HL-60/S4 treated with retinoic acid at 250 ng/mL for 4 days and 3 days (cell line): ENCODE measurements around the gene AKTIP.
"Not testable (repeated sequence)": the region's sequence is repeated elsewhere in the genome, so short reads cannot be mapped to it uniquely, and the experiment has no call there.

Experiments
- in situ Hi-C: fragments of 300-500 bp; cut with MboI; formaldehyde crosslinking; loops from 2 replicates; pipeline ENCODE4 v1.7.0; 2022; ENCODE audit warnings: low sequenced_read_pairs

AKTIP gene

DNA sequence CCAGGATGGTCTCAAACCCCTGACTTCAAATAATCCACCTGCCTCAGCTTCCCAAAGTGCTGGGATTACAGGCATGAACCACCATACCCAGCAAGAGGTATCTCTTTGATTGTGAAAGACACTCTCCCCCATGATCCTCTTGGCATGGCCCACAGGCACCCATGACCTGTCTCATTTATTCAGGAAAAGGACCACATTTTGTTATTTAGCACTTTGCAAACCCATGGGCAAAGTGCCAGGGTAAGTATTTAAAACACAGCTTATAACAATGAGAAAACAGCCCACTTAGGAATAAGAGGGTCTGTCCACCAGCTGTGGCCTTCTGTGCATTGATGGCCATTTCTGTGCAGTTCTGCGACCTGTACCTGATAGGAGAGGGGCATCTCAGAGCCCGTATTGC, 12.8 kb upstream of the AKTIP start:
- in situ Hi-C loops: no loop called here

DNA sequence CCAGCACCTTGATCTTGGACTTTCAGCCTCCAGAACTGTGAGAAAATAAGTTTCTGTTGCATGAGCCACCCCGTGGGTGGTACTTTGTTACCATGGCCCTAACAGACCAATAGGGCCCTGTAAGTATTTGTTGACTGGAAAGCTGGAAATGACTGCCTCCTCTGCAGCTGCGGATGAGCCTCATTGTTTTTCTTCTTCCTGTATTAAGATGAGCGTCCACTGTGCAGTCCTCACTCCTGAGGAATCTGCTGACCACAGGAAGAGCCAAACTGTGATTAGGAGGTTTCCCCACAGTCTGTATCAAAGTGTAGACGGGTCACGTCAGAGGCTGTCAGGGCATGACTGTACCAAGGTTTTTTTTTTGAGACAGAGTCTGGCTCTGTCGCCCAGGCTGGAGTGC, 12.2 kb upstream of the AKTIP start:
- in situ Hi-C loops: no loop called here

DNA sequence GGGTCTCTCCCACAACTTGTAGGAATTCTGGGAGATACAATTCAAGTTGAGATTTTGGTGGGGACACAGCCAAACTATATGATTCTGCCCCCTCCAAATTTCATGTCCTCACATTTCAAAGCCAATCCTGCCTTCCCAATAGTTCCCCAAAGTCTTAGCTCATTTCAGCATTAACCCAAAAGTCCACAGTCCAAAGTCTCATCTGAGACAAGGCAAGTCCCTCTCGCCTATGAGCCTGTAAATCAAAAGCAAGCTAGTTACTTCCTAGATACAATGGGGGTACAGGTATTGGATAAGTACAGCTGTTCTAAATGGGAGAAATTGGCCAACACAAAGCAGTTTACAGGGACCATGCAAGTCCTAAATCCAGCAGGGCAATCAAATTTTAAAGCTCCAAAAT, 9.8 kb upstream of the AKTIP start:
- in situ Hi-C loops: not testable (repeated sequence)

DNA sequence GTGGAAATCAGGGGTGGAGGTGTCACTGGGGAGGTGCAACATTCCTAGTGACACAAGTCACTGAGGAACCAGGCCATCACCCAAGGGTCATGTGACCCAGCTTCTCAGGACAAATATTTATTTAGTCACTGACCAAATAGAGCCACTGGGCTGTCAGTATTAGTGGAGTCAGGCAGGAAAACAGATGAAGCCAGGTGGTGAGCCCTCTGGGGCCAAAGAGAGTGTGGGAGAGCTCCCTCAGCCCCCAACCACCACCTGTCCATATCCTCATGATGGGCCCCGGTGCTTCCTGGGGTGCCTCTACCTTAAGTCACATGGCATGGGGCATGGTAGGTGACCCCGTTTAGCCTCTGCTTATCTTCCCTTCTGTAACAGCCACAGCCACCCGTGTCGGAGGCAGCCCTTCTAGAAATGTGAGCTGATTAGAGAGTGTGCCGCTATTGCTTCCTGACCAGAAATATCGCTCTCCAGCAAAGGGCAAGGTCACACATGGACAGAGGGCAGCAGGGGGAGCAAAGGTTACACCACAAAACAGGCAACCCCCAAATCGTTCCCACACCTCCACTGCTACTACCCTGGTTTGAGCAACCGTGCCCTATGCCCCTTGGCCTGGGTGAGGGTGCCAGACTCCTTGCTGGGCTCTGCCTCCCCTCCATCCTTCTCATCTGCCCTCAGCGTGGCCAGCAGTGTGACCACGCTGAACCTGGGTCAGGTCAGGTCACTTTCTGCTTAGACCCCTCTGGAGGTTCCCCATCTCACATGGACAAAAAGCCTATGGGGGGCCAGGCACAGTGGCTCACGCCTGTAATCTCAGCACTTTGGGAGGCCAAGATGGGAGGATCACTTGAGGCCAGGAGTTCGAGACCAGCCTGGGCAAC, 8.6 kb upstream of the AKTIP start:
- in situ Hi-C loops: no loop called here

DNA sequence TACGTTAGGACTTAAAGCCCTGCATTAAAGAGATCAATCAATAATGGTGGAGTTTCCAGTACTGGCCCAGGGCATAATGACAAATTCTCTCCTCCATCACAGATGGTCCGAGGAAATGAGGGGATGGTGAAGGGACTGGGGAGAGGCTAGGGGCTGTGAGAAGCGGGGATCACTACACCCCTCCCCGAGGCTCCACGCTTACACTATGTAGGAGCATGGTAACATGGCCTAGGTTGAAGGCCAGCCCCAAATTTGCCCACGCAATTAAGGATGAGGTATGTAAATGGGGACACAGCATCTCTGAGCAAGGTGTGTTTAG, 8.0 kb upstream of the AKTIP start:
- in situ Hi-C loops: no loop called here

DNA sequence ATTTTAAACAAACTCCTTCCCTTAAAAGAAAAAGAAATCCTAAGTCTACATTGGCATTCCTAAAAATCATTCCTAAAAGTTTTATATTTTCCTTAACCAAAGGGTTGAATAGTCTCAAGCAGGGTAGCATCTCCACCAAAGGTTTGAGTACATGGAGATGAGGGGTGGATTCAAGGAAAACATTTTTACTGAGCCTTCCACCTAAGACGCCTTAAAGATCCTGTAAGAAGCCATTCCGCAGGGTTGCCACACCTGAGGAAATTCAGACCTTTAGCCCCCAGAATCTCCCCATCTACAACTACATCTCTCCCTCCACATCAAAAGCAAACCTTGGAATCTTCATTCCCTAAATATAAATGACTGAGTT, 7.7 kb upstream of the AKTIP start:
- in situ Hi-C loops: no loop called here

DNA sequence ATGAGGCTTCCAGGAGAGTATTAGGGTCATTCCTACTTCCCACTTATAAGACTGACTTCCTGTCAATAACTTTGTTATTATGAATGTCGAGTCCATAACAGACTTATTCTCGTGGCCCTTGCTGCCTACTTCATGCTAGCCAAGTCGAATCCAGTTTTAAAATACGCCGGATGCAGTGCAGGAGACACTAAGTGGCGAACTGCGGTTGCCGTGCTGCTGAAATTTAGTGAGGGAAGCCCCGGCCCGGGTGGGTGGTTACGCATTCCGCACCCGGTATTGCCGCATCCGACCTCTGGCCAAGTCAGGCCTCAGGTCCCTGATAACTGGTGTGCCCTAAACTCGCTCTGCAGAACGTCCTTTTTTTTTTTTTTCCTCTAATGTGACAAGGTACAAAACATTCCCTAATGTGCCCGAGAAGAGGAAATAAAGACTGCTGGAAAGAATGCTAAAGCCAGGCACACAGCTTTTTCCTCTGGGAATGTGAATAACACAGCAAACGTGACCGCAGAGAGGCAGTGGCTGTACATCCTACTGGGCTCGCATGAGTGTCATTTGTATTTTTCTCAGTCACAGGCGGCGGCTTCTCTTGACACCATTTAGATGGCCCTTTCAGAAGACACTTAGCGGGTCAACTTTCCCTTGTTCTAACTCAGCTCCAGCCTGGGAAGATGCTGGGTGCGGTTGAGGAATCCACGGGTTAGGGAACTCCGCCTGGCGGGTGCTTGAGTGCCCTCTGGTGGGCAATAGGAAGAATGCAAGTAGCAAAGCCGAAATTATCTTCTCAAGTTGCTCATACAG, 7.1 kb upstream of the AKTIP start:
- in situ Hi-C loops: no loop called here

DNA sequence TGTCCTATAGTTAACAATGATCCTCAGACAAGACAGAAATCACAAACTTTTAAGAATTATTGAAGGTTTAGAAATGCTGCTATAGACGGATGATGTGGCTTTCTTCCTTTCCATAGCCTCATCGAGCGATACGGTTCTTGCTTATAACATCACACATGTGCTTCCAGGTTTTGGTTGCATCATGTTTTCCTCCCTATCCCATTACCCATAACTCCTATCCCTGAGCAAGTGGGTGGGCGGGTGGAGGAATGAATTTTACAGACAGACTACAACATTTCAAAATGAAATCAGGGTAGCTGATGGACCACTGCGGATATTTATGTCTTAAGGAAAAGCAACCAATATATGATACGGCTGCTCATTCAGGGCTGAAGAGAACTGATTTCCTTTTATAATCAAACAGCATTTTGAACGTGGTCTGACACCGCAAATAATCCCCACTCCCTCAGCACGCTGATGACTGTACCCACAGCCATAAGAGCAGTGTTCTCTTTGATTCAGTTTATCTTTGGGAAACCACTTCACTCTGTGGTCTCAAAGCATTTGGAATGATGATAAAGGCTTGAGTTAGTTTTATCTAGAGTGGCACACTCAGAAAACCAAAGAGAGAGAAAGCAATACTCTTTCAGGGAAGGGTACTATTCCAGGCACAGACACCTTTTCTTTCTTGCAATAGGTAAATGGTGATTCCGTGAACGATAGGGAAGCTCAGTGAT, 4.6 kb upstream of the AKTIP start:
- in situ Hi-C loops: no loop called here

DNA sequence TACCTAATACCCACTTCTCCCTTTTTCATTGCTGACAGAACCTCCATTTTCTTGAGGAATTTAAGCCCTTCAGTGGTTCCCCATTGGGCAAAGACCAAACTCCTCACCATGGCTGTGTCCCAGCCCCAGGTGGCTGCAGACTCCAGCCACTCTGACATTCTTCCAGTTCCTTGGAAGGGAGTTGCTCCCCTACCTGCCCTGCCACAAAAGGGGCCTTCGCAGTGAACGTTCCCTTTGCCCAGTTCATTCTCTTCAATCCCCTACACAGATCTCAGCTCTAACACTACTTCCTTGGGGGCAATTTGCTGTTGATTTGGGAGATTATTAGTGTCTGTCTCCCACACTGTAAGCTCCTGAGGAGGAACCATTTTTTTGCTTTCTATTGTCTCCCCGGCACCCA, 3.2 kb upstream of the AKTIP start:
- in situ Hi-C loops: no loop called here

DNA sequence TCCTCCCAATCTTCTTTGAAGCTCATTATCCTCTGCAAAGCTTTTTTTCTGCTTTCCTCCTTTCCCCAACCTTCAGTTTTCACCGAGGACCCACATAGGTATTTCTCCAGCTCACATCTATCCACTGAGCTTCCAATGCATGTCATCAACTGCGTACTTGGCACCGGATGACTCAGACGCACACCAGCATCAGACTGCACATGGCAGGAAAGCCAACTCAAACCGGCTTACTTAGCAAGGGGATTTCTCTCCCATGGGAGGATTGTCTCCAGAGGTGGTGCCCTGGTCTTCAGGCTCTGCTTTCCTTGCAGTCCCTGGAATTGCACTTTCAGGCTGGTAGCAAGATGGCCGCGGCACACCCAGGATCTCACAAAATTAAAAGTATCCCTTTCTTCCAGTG, 1.7 kb upstream of the AKTIP start:
- in situ Hi-C loops: no loop called here

DNA sequence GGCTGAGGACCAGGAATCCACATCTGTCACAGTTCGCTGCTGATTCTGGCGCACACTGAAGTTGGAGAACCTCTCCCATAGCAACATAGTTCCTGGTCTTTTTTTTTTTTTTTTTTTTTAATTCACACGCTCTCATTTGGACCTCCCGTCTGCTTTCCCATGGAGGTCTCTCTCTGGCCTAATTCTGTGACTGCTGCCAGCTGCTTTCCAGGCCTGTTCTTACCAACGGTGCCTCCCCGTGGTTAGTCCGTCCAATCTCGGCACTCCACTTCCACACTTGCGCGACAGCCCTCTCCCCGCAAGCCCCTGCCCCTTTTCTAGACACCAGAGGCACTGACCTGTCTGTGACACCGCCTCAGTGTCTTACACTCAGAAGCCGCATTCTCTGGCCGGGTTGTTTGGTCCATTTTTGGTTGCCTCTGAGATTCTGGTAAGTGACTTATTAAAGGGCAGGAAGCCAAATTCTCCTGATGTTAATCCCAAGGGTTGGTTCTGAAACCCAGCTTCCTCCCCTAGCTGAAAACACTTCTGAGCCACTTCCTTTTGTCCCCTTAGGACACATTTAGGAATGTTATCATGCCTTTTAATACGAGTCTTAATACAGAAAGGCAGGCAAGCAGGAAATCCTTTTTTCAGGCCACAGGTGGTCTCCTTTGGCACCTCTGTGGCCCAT, 1.1 kb upstream of the AKTIP start:
- in situ Hi-C loops: no loop called here

DNA sequence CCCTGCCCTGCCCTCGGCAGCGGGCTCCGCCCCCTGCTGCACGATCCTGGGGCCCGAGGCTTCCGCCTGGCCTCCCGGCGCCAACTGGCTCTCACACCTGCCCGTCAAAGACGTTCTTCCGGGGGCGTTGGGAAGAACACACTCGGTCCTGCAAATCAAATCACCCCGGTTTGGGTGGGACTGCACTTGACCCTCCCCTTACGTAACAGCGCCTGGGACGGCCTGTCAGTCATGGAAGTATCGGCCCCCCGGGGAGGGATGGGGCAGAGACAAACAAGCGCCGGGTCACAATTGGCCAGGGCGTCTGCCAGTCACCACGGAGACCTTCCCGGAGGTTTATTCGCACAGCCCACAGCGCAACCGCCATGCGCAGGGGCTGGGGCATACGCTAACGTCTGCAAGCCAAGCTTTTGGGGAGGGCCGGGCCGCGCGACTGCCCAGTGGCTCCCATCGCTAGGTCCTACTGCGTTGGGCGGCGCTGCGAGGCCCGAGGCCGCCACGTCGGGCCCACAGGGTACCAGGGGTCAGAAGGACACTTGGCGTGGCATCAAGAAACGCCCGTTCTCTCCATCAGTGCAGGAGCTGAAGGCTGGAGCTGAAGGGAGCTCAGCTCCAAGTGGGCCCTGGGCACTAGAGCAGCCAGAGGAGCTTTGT, 388 bp upstream of the AKTIP start:
- in situ Hi-C loops: no loop called here

DNA sequence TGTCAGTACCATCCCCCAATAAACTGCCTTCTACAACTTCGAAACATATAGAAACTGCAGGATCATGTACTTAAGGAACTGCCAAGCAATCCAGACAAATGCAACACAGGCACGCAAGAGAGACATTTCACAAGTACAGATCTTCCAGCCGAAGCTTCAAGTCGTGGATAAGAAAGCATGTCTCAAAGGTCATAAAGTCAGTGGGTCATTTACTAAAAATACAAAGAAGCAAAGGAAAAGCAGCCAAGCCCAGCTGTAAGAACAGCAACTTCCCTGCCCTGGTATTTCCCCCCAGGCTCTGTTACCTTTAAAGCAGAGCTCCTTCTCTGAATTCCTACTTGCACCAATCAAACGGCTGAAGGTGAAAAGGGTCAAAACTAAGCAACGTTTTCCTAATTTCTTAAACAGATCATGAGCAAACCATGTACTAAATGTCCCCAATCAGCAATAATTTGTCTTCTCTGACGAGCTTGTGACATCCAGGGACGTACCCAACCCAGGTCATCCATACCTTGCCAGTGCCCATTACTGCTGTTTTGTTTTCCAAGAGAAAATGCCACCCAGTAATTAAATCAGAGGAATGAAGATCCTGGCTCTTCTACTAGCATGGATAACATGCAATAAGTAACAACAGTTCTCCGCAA, 1.7 kb downstream of the AKTIP start:
- in situ Hi-C loops: no loop called here

DNA sequence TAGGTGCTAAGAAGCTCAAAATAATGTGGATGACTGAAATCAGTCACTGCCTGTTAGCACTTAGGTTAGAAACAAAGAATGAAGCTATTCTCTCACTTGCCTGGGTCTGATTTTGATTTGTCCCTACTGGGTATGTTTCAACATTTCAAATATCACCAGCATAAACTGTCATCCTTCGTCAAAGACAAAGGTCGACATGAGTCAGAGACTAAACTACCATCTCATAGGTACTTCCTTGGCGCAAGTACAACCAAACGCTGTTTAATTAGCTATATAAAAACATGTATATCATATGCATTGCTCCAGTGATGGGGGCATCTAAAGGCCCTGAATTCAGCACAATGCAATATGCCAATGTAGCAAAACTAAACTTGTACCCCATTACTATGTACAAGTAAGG, 4.0 kb downstream of the AKTIP start:
- in situ Hi-C loops: no loop called here

DNA sequence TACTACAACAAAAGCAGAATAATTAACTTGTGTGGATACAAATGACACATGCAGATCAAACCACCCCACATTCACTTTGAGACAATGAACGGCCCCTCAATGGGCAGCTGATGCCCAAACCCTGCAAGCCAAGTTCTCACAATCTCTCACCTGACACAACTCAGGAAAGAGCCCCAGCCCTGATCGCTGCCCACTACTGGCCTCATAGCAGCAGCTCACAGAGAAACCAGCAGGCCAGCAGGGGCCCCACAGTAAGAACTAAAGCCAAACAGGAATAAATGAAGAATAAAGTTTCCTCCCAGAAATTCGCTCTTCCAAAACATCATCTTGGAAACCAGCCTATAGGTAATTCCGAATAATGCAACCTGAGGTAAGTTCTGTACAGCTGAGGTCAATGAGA, 7.7 kb downstream of the AKTIP start:
- in situ Hi-C loops: no loop called here

DNA sequence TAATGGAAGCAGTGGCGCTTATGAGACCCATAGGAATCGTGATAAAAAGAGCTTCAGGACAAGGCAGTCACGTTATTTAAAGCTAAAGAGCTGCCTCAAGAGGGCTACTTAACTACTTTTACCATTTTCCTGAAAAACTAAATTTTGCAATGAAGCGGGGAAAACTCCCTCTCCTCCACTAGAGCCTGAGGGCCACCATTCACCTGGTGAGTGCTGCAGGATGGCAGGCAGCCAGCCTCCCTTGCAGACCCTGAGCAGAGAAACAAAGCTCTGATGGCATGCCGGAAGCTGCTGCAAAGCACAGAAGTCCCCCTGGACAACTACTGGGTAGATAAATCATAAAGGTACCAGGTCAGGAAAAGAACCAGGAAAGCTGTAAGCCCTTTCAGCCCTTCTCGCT, 8.4 kb downstream of the AKTIP start:
- in situ Hi-C loops: no loop called here

DNA sequence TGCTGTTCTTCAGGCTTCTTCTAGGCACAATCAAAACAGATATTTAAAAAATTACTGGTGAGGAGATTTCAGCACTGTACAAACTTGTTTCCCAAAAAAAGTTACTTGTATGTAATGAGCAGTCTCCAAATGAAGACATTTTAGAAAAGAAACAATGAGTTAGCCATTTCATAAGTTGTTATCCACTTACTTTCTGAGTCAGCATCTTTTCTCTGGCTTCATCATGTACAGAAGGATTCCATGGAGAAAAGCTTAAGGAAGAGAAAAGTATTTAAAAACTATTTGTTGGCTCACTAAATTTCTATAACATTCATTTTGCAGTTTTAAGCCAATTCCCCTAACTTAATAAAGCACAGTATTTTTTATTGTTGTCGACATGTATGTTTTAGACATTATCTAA, 10.5 kb downstream of the AKTIP start:
- in situ Hi-C loops: no loop called here

DNA sequence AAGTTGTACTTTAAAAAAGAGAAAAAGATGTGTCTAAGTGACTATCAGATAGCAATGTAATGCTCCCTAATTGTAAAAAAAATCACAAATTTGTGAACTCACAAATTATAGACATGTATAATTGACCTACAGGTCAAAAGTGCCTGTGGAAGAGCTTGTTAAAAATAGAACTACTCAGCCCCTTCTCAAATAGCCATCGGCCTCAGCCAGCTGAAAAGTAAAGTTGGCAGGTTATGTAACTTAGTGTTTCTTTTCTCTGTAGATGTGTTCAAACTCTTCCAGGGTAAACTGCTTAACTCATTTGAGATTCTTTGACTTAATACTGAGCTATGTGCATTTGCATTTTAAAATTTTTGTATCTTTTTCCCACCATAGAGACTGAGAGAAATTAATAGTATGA, 13.3 kb downstream of the AKTIP start:
- in situ Hi-C loops: no loop called here

DNA sequence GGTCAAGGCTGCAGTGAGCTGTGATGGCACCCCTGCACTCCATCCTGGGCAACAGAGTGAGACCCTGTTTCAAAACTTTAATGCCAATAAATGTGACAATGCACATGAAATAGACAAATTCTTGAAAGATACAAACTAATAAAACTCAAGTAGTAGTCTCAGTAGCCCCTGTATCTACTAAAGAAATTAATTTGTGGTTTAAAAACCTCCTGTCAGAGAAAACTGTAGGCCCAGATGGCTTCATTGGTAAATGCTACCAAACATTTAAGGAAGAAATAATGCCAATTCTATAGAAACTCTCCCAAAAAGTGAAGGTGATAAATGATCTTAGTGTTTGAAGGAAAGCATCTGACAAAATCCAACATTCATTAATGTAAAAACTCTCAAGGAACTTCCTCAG, 16.8 kb downstream of the AKTIP start:
- in situ Hi-C loops: no loop called here

DNA sequence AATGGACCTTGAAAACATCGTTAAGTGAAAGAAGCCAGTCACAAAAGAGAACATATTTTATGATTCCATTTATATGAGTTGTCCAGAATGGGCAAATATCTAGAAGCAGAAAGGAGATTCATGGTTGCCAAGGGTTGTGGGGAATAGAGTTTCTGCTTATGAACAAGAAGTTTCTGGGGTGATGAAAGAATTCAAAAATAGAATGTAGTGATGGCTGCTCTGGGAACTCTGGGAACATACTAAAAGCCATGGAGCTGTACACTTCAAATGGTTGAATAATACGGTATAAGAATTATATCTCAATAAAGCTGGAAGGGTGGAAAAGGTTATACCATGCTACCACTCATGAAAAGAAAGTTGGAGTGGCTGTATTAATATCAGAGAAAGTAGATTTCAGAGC, 18.5 kb downstream of the AKTIP start:
- in situ Hi-C loops: no loop called here
